ENCODE data around the gene ARID1A.

DNA sequence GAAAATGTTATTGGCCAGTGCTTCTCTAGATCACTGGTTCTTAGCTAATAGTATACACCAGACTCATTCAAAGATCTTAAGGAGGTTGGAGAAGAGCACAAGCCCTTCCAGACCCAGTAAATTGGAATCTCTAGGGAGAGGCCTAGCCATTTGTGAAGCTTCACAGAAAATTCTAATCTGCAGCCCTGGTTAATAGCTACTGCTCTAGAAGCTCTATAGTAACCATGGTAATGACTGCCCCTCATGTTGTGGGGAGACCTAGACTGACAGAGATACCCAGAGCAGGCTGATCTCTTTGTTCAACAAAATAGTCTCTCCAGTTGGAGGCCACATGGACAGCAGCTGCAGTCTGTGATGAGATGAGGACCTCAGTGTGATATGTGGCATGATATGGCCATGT, 31.7 kb downstream of the ARID1A start:
- TF ChIP-seq GATA2 (IDR thresholded peaks at IDR 0.05; ENCODE audit: low read depth, low read length) (no peak), GATA3 (IDR thresholded peaks at IDR 0.05; ENCODE audit: low read depth, low read length) (no peak)
